HepG2 (cell line): Measurements from ENCODE around the gene IFNA2. TPM values are rescaled to one million over a fixed set of nuclear protein-coding genes. Genes with fewer than 3 reads are reported as not detected.

ENCODE experiments used
- JARID2 ChIP-seq: sonication (generic); formaldehyde crosslinking; IDR thresholded peaks from 2 replicates; pipeline ENCODE4 v1.8.1; 2023; ENCODE audit warnings: missing genetic modification reagents, inconsistent platforms; ENCODE audit not compliant: insufficient replicate concordance
- LBX2 ChIP-seq: sonication (generic); formaldehyde crosslinking; IDR thresholded peaks from 2 replicates; pipeline ENCODE4 v1.5.0; 2020; ENCODE audit warnings: missing genetic modification reagents, mild to moderate bottlenecking, borderline replicate concordance
- MNT ChIP-seq: fragments of 450-650 bp; IDR thresholded peaks from 2 replicates; pipeline ENCODE4 v1.6.1; 2016
- NR2F1 ChIP-seq, 2 experiments: fragments of 450-650 bp in 1 of 2; formaldehyde crosslinking in 1 of 2; IDR thresholded peaks; 2 replicates each; pipeline versions ENCODE4 v1.5.0 to v1.6.1; 2016 to 2020; ENCODE audit warnings: mild to moderate bottlenecking in 1 of 2, missing compliant biosample characterization in 1 of 2, missing genetic modification reagents in 1 of 2, moderate library complexity in 1 of 2
- NR2F2 ChIP-seq: IDR thresholded peaks from 2 replicates; pipeline ENCODE4 v1.6.1; 2012; ENCODE audit warnings: low read depth, inconsistent platforms, borderline replicate concordance
- REPIN1 ChIP-seq: sonication (generic); formaldehyde crosslinking; IDR thresholded peaks from 2 replicates; pipeline ENCODE4 v1.8.0; 2022; ENCODE audit warnings: missing genetic modification reagents, low read depth, mild to moderate bottlenecking, borderline replicate concordance
- ZFP36 ChIP-seq: fragments of 150-350 bp; IDR thresholded peaks from 2 replicates; pipeline ENCODE4 v1.6.1; 2018; ENCODE audit warnings: borderline replicate concordance, low read length, low read depth; ENCODE audit not compliant: partially characterized antibody
- ZNF350 ChIP-seq: sonication (generic); formaldehyde crosslinking; IDR thresholded peaks from 2 replicates; pipeline ENCODE4 v1.4.0; 2020; ENCODE audit warnings: mild to moderate bottlenecking, low read depth, missing genetic modification reagents, borderline replicate concordance
- ZNF441 ChIP-seq: sonication (generic); formaldehyde crosslinking; IDR thresholded peaks from 2 replicates; pipeline ENCODE4 v1.7.0; 2021; ENCODE audit warnings: missing genetic modification reagents, borderline replicate concordance
- ZNF747 ChIP-seq: sonication (generic); formaldehyde crosslinking; IDR thresholded peaks from 2 replicates; pipeline ENCODE4 v1.8.1; 2023; ENCODE audit warnings: missing genetic modification reagents, mild to moderate bottlenecking, borderline replicate concordance
- ZNF784 ChIP-seq: sonication (generic); formaldehyde crosslinking; IDR thresholded peaks from 2 replicates; pipeline ENCODE4 v1.5.1; 2020; ENCODE audit warnings: missing genetic modification reagents, mild to moderate bottlenecking, borderline replicate concordance
- polyA plus RNA-seq, 8 experiments: library from polyadenylated mRNA; depleted of rRNA in 3 of 8; stranded (reverse) in 7 of 8; unstranded in 1 of 8; fragments of >200 nt; fragmentation: Illumina TruSeq in 4 of 8; extraction: Trizol in 4 of 8; gene quantifications; 2 replicates each; pipeline versions ENCODE4 v1.2.1 to v1.2.3, GENCODE V29; 2011 to 2016; ENCODE audit warnings: low read depth in 4 of 8, missing spikeins in 1 of 8, mixed read lengths in 1 of 8; ENCODE audit not compliant: insufficient read depth in 1 of 8
- total RNA-seq, 5 experiments: library from RNA; depleted of rRNA; stranded (reverse); fragments of >200 nt; fragmentation: Illumina TruSeq; extraction: Trizol; gene quantifications; 2 replicates each; pipeline ENCODE4 v1.2.3, GENCODE V29; 2016; ENCODE audit warnings: low read depth in 1 of 5
- TF ChIP-seq, protein P1 (sequence below), 2 experiments: sonication (generic) in 1 of 2; formaldehyde crosslinking in 1 of 2; IDR thresholded peaks; 2 replicates each; pipeline versions ENCODE4 v1.4.0 to v1.6.1; 2016 to 2020; ENCODE audit warnings: borderline replicate concordance in 1 of 2, low read depth in 1 of 2, mild to moderate bottlenecking in 1 of 2, missing genetic modification reagents in 1 of 2
- TF ChIP-seq, protein P2 (sequence below): sonication (generic); formaldehyde crosslinking; conservative IDR thresholded peaks from 2 replicates; pipeline ENCODE4 v1.5.0; 2020; ENCODE audit warnings: missing genetic modification reagents
- TF ChIP-seq, protein P3 (sequence below): sonication (generic); formaldehyde crosslinking; IDR thresholded peaks from 2 replicates; pipeline ENCODE4 v1.8.1; 2023; ENCODE audit warnings: mild to moderate bottlenecking, moderate library complexity, missing genetic modification reagents

The IFNA2 gene
- total and polyA plus RNA-seq, 2 of the 13 experiments (the other 11 are each of a cell fraction or from before 2014, with no cell fraction given), result not detected

- TF ChIP-seq, protein P1, sequence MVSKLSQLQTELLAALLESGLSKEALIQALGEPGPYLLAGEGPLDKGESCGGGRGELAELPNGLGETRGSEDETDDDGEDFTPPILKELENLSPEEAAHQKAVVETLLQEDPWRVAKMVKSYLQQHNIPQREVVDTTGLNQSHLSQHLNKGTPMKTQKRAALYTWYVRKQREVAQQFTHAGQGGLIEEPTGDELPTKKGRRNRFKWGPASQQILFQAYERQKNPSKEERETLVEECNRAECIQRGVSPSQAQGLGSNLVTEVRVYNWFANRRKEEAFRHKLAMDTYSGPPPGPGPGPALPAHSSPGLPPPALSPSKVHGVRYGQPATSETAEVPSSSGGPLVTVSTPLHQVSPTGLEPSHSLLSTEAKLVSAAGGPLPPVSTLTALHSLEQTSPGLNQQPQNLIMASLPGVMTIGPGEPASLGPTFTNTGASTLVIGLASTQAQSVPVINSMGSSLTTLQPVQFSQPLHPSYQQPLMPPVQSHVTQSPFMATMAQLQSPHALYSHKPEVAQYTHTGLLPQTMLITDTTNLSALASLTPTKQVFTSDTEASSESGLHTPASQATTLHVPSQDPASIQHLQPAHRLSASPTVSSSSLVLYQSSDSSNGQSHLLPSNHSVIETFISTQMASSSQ (IDR thresholded peaks at IDR 0.05; ENCODE audit: low read depth), result no peak
- TF ChIP-seq, protein P1 (CRISPR knock-in tag; IDR thresholded peaks at IDR 0.05; ENCODE audit: borderline replicate concordance), result no peak; the same call in 1 of the 2 replicates
- TF ChIP-seq ZNF441 (CRISPR knock-in tag), result peak; percentile 65; the same call in 1 of the 2 replicates
- peak; percentile 71; the same call in 1 of the 2 replicates for TF ChIP-seq ZNF350 (CRISPR knock-in tag)
- TF ChIP-seq, protein P2, sequence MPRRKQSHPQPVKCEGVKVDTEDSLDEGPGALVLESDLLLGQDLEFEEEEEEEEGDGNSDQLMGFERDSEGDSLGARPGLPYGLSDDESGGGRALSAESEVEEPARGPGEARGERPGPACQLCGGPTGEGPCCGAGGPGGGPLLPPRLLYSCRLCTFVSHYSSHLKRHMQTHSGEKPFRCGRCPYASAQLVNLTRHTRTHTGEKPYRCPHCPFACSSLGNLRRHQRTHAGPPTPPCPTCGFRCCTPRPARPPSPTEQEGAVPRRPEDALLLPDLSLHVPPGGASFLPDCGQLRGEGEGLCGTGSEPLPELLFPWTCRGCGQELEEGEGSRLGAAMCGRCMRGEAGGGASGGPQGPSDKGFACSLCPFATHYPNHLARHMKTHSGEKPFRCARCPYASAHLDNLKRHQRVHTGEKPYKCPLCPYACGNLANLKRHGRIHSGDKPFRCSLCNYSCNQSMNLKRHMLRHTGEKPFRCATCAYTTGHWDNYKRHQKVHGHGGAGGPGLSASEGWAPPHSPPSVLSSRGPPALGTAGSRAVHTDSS (CRISPR knock-in tag), result no peak
- TF ChIP-seq ZFP36, result no peak
- TF ChIP-seq, protein P3, sequence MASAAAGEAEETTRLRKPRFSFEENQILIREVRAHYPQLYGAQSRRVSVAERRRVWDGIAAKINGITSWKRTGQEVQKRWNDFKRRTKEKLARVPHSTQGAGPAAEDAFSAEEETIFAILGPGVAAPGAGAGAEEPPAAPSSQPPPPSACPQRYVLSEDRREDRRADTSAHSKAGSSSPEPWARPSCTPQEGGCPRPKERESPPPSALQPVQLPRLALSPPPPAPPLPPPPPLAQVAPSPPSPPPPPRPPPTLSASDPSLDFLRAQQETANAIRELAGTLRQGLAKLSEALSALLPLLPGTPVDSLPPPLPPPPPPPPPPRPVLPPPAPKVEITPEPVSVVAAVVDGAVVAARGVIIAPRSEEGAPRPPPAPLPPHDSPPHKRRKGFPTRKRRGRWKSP, result peak; percentile 52
- no peak for TF ChIP-seq JARID2 (CRISPR knock-in tag)
- TF ChIP-seq LBX2 (CRISPR knock-in tag), result peak; percentile 75; the same call in 1 of the 2 replicates
- TF ChIP-seq REPIN1 (CRISPR knock-in tag), result no peak
- TF ChIP-seq NR2F2, result no peak
- TF ChIP-seq ZNF784 (CRISPR knock-in tag), result peak; percentile 72; the same call in 1 of the 2 replicates
- no peak for TF ChIP-seq MNT
- 0 out of 2 replicates have a peak, but pooled peaks have one; percentile 20 for TF ChIP-seq ZNF747 (CRISPR knock-in tag)
- TF ChIP-seq NR2F1 (CRISPR knock-in tag; IDR thresholded peaks at IDR 0.05), result no peak
Observed at GRCh38 chr9:21334701-21335632, 50.2 kb downstream of the IFNA2 start, which contains the start of gene KLHL9 (continued).
